CD14-positive monocyte (primary cell): ENCODE measurements around the gene NKAIN2. TPM values are rescaled to one million over a fixed set of nuclear protein-coding genes. Genes with fewer than 3 reads are reported as not detected.

Experiments
- DNase-seq, 3 donors: peaks; one replicate each; pipeline ENCODE4 v3.0.0-alpha.2; 2011 to 2022
- H2AFZ ChIP-seq: 2 replicates; pipeline ENCODE4 v1.6.0; 2012; ENCODE audit warnings: mild to moderate bottlenecking, low read depth, low read length, inconsistent platforms; ENCODE audit not compliant: insufficient read depth, poor library complexity, severe bottlenecking
- H3K27ac ChIP-seq, 2 donors: 1 replicate in 1 of 2; 2 replicates in 1 of 2; pipeline ENCODE4 v1.5.1; 2012 to 2013; ENCODE audit warnings: low read length in 2 of 2, control low read depth in 1 of 2, inconsistent platforms in 1 of 2, low read depth in 1 of 2, mild to moderate bottlenecking in 1 of 2
- H3K27me3 ChIP-seq, 2 donors: one replicate each; pipeline versions ENCODE4 v1.6.0 to v1.6.1; 2011 to 2013; ENCODE audit warnings: low read length in 2 of 2; ENCODE audit not compliant: control insufficient read depth in 2 of 2, insufficient read depth in 2 of 2
- H3K36me3 ChIP-seq, 2 donors: replicated peaks in 1 of 2; 1 replicate in 1 of 2; 2 replicates in 1 of 2; pipeline versions ENCODE4 v1.5.1 to v1.6.1; 2012 to 2013; ENCODE audit warnings: low read length in 2 of 2, control low read depth in 1 of 2, inconsistent platforms in 1 of 2, mild to moderate bottlenecking in 1 of 2; ENCODE audit not compliant: insufficient read depth in 2 of 2, control insufficient read depth in 1 of 2
- H3K4me1 ChIP-seq, 2 donors: 1 replicate in 1 of 2; 2 replicates in 1 of 2; pipeline versions ENCODE4 v1.5.1 to v1.6.1; 2012 to 2013; ENCODE audit warnings: low read length in 2 of 2, control low read depth in 1 of 2, inconsistent platforms in 1 of 2, mild to moderate bottlenecking in 1 of 2, moderate library complexity in 1 of 2; ENCODE audit not compliant: insufficient read depth in 2 of 2, control insufficient read depth in 1 of 2
- H3K4me2 ChIP-seq: replicated peaks from 2 replicates; pipeline ENCODE3; 2012; ENCODE audit warnings: low read length, moderate library complexity, mild to moderate bottlenecking; ENCODE audit not compliant: poor library complexity, severe bottlenecking; ENCODE audit errors: extremely low read depth
- H3K4me3 ChIP-seq, 3 experiments: fragments of 200-600 bp in 1 of 3; sonication (generic) in 1 of 3; replicated peaks in 1 of 3; 1 replicate in 2 of 3; 2 replicates in 1 of 3; pipeline ENCODE4 v1.5.1; 2011 to 2013; ENCODE audit warnings: low read length in 3 of 3, mild to moderate bottlenecking in 3 of 3, control low read depth in 2 of 3, low read depth in 2 of 3, inconsistent platforms in 1 of 3, moderate library complexity in 1 of 3
- H3K79me2 ChIP-seq: 2 replicates; pipeline ENCODE4 v1.6.0; 2012; ENCODE audit warnings: mild to moderate bottlenecking, control low read depth, inconsistent platforms, low read length, moderate library complexity; ENCODE audit not compliant: insufficient read depth
- H3K9ac ChIP-seq: 2 replicates; pipeline ENCODE4 v1.6.0; 2017; ENCODE audit warnings: low read length, mild to moderate bottlenecking; ENCODE audit not compliant: insufficient read depth, poor library complexity, severe bottlenecking
- H3K9me3 ChIP-seq, 2 donors: replicated peaks in 1 of 2; 1 replicate in 1 of 2; 2 replicates in 1 of 2; pipeline versions ENCODE4 v1.5.1 to v1.6.1; 2012 to 2013; ENCODE audit warnings: low read length in 2 of 2, control low read depth in 1 of 2; ENCODE audit not compliant: control insufficient read depth in 1 of 2, insufficient read depth in 1 of 2
- H4K20me1 ChIP-seq: 2 replicates; pipeline ENCODE4 v1.6.0; 2012; ENCODE audit warnings: mild to moderate bottlenecking, low read length, control low read depth, moderate library complexity; ENCODE audit not compliant: insufficient read depth
- H3K27ac Mint-ChIP-seq, 7 donors: one replicate each; pipeline ENCODE4 v1.8.0; 2020; ENCODE audit warnings: mild to moderate bottlenecking in 7 of 7, mixed read lengths in 7 of 7, moderate library complexity in 6 of 7, inconsistent platforms in 2 of 7
- H3K27me3 Mint-ChIP-seq, 3 donors: one replicate each; pipeline ENCODE4 v1.8.0; 2021 to 2022; ENCODE audit warnings: low read depth in 3 of 3, mild to moderate bottlenecking in 3 of 3, mixed read lengths in 3 of 3, moderate library complexity in 3 of 3, inconsistent platforms in 1 of 3
- H3K36me3 Mint-ChIP-seq, 2 donors: one replicate each; pipeline ENCODE4 v1.8.0; 2020; ENCODE audit warnings: mixed read lengths in 2 of 2, inconsistent platforms in 1 of 2, mild to moderate bottlenecking in 1 of 2
- H3K4me1 Mint-ChIP-seq: one replicate; pipeline ENCODE4 v1.8.0; 2020; ENCODE audit warnings: mild to moderate bottlenecking, mixed read lengths
- H3K4me3 Mint-ChIP-seq, 2 donors: one replicate each; pipeline ENCODE4 v1.8.0; 2020; ENCODE audit warnings: mild to moderate bottlenecking in 2 of 2, mixed read lengths in 2 of 2, moderate library complexity in 1 of 2
- H3K9me3 Mint-ChIP-seq, 7 donors: one replicate each; pipeline ENCODE4 v1.8.0; 2020 to 2022; ENCODE audit warnings: mixed read lengths in 7 of 7, mild to moderate bottlenecking in 6 of 7, moderate library complexity in 6 of 7, inconsistent platforms in 2 of 7
- WGBS: methylation state at CpG from one replicate; pipeline ENCODE4 v1.1.5; 2013; ENCODE audit warnings: missing lambda C conversion rate; ENCODE audit not compliant: insufficient coverage; 5-methylcytosine and 5-hydroxymethylcytosine counted together
- intact Hi-C, 2 donors: fragments of 100-400 bp; cut with micrococcal nuclease; formaldehyde crosslinking; loops; one replicate each; pipeline versions ENCODE4 v1.15.0 to v1.15.1; 2023
- polyA plus RNA-seq, 3 donors: library from polyadenylated mRNA; depleted of rRNA in 1 of 3; unstranded in 2 of 3; stranded (reverse) in 1 of 3; fragments of 300-500 nt in 2 of 3; fragments of >200 nt in 1 of 3; fragmentation: Illumina TruSeq in 2 of 3; gene quantifications; 1 replicate in 2 of 3; 2 replicates in 1 of 3; pipeline ENCODE4 v1.2.3, GENCODE V29; 2012 to 2021
- TF ChIP-seq, protein P1 (sequence below): fragments of 200-600 bp; IDR thresholded peaks from one replicate; pipeline ENCODE4 v1.8.0; 2022; ENCODE audit warnings: antibody characterized with exemption, mild to moderate bottlenecking

Gene NKAIN2
- polyA plus RNA-seq, 3 donors: not detected

DNA sequence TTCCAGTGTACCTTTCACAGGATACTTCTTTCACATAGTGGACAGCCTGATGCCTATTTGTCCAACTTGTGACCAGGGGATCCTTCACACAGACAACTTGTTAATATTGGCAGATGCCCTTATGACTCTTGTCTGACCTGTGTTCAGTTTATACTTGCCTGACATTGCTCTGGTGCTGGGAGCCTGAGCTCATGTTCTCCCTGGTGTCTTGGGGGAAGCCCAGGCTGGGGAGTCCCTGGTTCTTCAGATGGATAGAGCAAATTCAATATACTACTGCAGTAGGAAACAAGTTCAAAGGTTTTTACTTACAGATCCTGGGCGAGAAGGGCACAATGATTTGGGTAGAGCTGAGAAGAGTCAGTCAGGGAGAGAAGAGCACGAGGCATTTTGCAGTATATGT is 76.1 kb downstream of the NKAIN2 start:
- no peak overlapping the region for H3K4me3 ChIP-seq
- TF ChIP-seq, protein P1, sequence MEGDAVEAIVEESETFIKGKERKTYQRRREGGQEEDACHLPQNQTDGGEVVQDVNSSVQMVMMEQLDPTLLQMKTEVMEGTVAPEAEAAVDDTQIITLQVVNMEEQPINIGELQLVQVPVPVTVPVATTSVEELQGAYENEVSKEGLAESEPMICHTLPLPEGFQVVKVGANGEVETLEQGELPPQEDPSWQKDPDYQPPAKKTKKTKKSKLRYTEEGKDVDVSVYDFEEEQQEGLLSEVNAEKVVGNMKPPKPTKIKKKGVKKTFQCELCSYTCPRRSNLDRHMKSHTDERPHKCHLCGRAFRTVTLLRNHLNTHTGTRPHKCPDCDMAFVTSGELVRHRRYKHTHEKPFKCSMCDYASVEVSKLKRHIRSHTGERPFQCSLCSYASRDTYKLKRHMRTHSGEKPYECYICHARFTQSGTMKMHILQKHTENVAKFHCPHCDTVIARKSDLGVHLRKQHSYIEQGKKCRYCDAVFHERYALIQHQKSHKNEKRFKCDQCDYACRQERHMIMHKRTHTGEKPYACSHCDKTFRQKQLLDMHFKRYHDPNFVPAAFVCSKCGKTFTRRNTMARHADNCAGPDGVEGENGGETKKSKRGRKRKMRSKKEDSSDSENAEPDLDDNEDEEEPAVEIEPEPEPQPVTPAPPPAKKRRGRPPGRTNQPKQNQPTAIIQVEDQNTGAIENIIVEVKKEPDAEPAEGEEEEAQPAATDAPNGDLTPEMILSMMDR: no peak

DNA sequence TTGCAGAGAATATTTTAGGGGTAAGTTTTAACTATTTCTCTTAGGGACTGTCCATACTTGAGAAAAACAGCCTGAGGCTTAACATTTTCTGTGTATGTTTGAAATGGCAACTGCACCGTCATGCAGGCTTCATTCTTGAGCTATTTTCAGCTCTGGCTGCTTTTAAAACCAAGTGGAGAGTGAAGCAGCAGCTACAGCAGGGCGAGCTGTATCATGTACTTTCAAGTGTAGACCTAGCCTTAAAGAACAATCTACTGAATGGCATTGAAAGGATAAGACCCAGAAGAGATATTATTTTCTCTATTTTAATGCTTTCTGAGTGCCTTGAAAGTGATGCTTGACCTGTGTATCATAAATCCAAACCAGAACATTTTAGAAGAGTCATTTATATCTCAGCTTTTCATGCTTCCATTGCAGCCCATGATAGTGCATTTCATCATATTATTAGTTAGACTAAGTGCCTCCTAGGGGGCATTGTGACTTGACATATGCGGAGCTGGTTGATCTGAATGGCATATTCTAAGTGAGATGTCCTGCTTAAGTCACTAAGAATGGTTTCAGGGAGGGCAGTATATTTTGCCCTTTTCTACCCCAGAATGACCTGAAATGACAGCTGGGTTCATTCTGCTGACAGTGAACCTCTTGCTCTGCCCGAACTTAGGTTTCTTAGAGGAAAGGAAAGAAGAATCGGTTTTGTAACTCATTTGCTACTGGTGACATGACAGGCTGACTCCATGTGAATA is 85.3 kb downstream of the NKAIN2 start:
- TF ChIP-seq, protein P1: no peak
- no peaks in the 10 kb centered on the region for H3K79me2 ChIP-seq
- H3K4me1 ChIP-seq: no peaks in the 10 kb centered on the region
- H3K4me1 Mint-ChIP-seq: no peaks in the 10 kb centered on the region
- H3K27me3 ChIP-seq: no peaks in the 10 kb centered on the region
- 31% methylated on average over 2 of the region's 5 CpGs for WGBS
- no peaks in the 10 kb centered on the region for H3K27me3 Mint-ChIP-seq
- H3K36me3 Mint-ChIP-seq: no peaks in the 10 kb centered on the region
- no peak overlapping the region for H3K4me2 ChIP-seq
- no peak overlapping the region for H3K27ac ChIP-seq
- no peak overlapping the region for H3K4me3 ChIP-seq
- H3K9me3 ChIP-seq: no peaks in the 10 kb centered on the region
- no peak for DNase-seq
- no peaks in the 10 kb centered on the region for H4K20me1 ChIP-seq
- no peak overlapping the region for H3K9ac ChIP-seq
- H3K27ac Mint-ChIP-seq: no peak overlapping the region
- no peak overlapping the region for H3K4me3 Mint-ChIP-seq
- intact Hi-C loops: no loop called here
- no peak overlapping the region for H2AFZ ChIP-seq
- no peaks in the 10 kb centered on the region for H3K36me3 ChIP-seq
- peaks cover 0 to 6% (median 0%) of the 10 kb centered on the region in 7 donors for H3K9me3 Mint-ChIP-seq

More for the DNA sequence above, 76.1 kb downstream of the NKAIN2 start:
- Histone ChIP-seq H3K27ac (no peak overlapping the region), H2AFZ (no peak overlapping the region), H3K79me2 (no peaks in the 10 kb centered on the region), H3K27me3 (no peaks in the 10 kb centered on the region), H3K4me1 (no peaks in the 10 kb centered on the region), H3K36me3 (no peaks in the 10 kb centered on the region), H3K9me3 (no peaks in the 10 kb centered on the region), H4K20me1 (no peaks in the 10 kb centered on the region), H3K4me2 (no peak overlapping the region), H3K9ac (no peak overlapping the region)
- H3K9me3 Mint-ChIP-seq: peaks cover 0 to 7% (median 2%) of the 10 kb centered on the region in 7 donors
- H3K27ac Mint-ChIP-seq: peak overlapping the region in 1 of 7 donors; percentile 4
- no peak for DNase-seq
- H3K27me3 Mint-ChIP-seq: no peaks in the 10 kb centered on the region
- H3K4me3 Mint-ChIP-seq: no peak overlapping the region
- no peaks in the 10 kb centered on the region for H3K4me1 Mint-ChIP-seq
- H3K36me3 Mint-ChIP-seq: no peaks in the 10 kb centered on the region
- intact Hi-C loops: no loop called here
- WGBS: 67% methylated on average over 1 of the region's 2 CpGs
